Heart left ventricle (tissue), 16 donors: ENCODE data around the gene ATP6V0C. TPM values are rescaled to one million over a fixed set of nuclear protein-coding genes. Genes with fewer than 3 reads are reported as not detected.
"Not testable (repeated sequence)": the region's sequence is repeated elsewhere in the genome, so short reads cannot be mapped to it uniquely, and the experiment has no call there.

Experiments
- ATAC-seq, 4 donors: fragments of 200-7000 bp; cut with Tn5 transposase; one replicate each; pipeline ENCODE4 v1.9.1; 2020 to 2022; ENCODE audit warnings: moderate library complexity in 4 of 4, mild to moderate bottlenecking in 3 of 4, moderate number of reproducible peaks in 1 of 4
- DNase-seq, 5 donors: peaks; one replicate each; pipeline ENCODE4 v3.0.0-alpha.2; 2020
- H3K27ac ChIP-seq, 12 donors: fragments of 200-600 bp; sonication (generic) in 4 of 12; one replicate each; pipeline versions ENCODE4 v1.5.0 to v1.8.0; 2016 to 2022; ENCODE audit warnings: mild to moderate bottlenecking in 2 of 12
- H3K27me3 ChIP-seq, 9 donors: fragments of 200-600 bp; sonication (generic) in 2 of 9; one replicate each; pipeline versions ENCODE4 v1.5.1 to v1.8.0; 2016 to 2022; ENCODE audit warnings: mild to moderate bottlenecking in 3 of 9
- H3K36me3 ChIP-seq, 9 donors: fragments of 200-600 bp; sonication (generic) in 2 of 9; one replicate each; pipeline versions ENCODE4 v1.5.0 to v1.8.0; 2018 to 2022; ENCODE audit warnings: mild to moderate bottlenecking in 2 of 9
- H3K4me1 ChIP-seq, 12 donors: fragments of 200-600 bp; sonication (generic) in 4 of 12; one replicate each; pipeline versions ENCODE4 v1.5.0 to v1.8.0; 2016 to 2022; ENCODE audit warnings: mild to moderate bottlenecking in 3 of 12
- H3K4me3 ChIP-seq, 12 donors: fragments of 200-600 bp; sonication (generic) in 4 of 12; one replicate each; pipeline versions ENCODE4 v1.5.0 to v1.8.0; 2017 to 2022; ENCODE audit warnings: mild to moderate bottlenecking in 9 of 12, moderate library complexity in 4 of 12
- H3K9me3 ChIP-seq, 12 donors: fragments of 200-600 bp; sonication (generic) in 4 of 12; one replicate each; pipeline versions ENCODE4 v1.5.0 to v1.8.0; 2016 to 2022; ENCODE audit warnings: mild to moderate bottlenecking in 1 of 12
- CTCF ChIP-seq, 12 donors: fragments of 200-600 bp; sonication (generic) in 4 of 12; IDR thresholded peaks; one replicate each; pipeline versions ENCODE4 v1.5.0 to v1.8.0; 2018 to 2022; ENCODE audit warnings: antibody characterized with exemption in 12 of 12, mild to moderate bottlenecking in 5 of 12
- POLR2A ChIP-seq, 2 donors: fragments of 450-650 bp; IDR thresholded peaks; one replicate each; pipeline ENCODE4 v1.6.1; 2017; ENCODE audit warnings: antibody characterized with exemption in 2 of 2, mild to moderate bottlenecking in 2 of 2, moderate library complexity in 2 of 2
- WGBS, 4 donors: extraction: QIAGEN DNeasy Blood & Tissue Kit in 2 of 4; methylation state at CpG; one replicate each; pipeline versions ENCODE4 v1.1.5 to v1.1.7; 2013 to 2018; 5-methylcytosine and 5-hydroxymethylcytosine counted together
- intact Hi-C, 10 donors: fragments of 100-400 bp; cut with DNase I; formaldehyde crosslinking; loops; one replicate each; pipeline versions ENCODE4 v1.11.1 to v1.14.2; 2022
- polyA plus RNA-seq, 2 donors: library from polyadenylated mRNA; stranded (reverse); fragments of 200-250 nt; gene quantifications; one replicate each; pipeline ENCODE4 v1.2.3, GENCODE V29; 2013
- total RNA-seq, 9 donors: library from RNA; depleted of rRNA in 2 of 9; stranded (reverse); fragments of >200 nt in 2 of 9; fragmentation: NEBNext Ultra II Directional in 3 of 9; extraction: Animal tissue kit (Norgen Biotek cat#: 25700) in 3 of 9; gene quantifications; one replicate each; pipeline versions ENCODE4 v1.1.0 to v1.2.4, GENCODE V29; 2016 to 2023
- donor health status: ischemic (EF 13 %, LVEDD 7.1; RV severe dilation, severe dysfunction).
- donor health status: healthy with polysubstance abuse.
- donor health status: DM: no; HTN: yes; CAD: no.
- donor health status: DM: no; HTN: no; CAD: no.
- donor health status: ischemic (EF 25% LVEDD 6.9; RV normal size, moderate dysfunction).
- donor health status: ischemic (EF 25% LVEDD 5.7; RV mildly dilated, moderate dysfunction).
- donor health status: healthy.
- donor health status: DM: yes; HTN: yes; CAD: no.
- donor health status: ischemic (EF 35%, LVEDD 5.7; RV mildly dilated, moderate dysfunction).
- donor health status: nonischemic (EF 11% LVEDD 7.7; RV severe dilation, severe dysfunction).
- donor health status: DM: yes; HTN: yes; CAD: no.
- donor health status: PGD.
- donor health status: ischemic (EF 29% LVEDD 5.4; RV normal size, mild dysfunction).
- donor health status: nonischemic (EF 23%, LVEDD 6.1; RV moderate dilation, normal function).

Gene ATP6V0C
- total and polyA plus RNA-seq, 11 donors, result 61.6 to 232 (median 132) TPM

GRCh38 chr16:2531696-2532493 is 18.1 kb downstream of the ATP6V0C start:
- peak; percentile 91 to 97 (median 94) for ATAC-seq

GRCh38 chr16:2532494-2533141 is 18.9 kb downstream of the ATP6V0C start:
- ATAC-seq (peak in 3 of 4 donors; percentile 4 to 24 (median 18)), DNase-seq (peak; percentile 55 to 77 (median 65))
- Histone ChIP-seq H3K27ac (peak overlapping the region; percentile 43 to 97 (median 82)), H3K4me3 (peak overlapping the region; percentile 39 to 72 (median 62)), H3K9me3 (no peaks in the 10 kb centered on the region), H3K27me3 (no peaks in the 10 kb centered on the region), H3K4me1 (peaks cover 0 to 43% (median 14%) of the 10 kb centered on the region in 12 donors), H3K36me3 (peaks cover 0 to 28% (median 20%) of the 10 kb centered on the region in 9 donors)
- intact Hi-C loops, result no loop called here
- TF ChIP-seq CTCF (IDR thresholded peaks at IDR 0.05) (no peak), POLR2A (IDR thresholded peaks at IDR 0.05) (peak in 1 of 2 donors; percentile 19)
- 2 to 3% (median 2%) methylated on average over 36 to 37 of the region's 37 CpGs for WGBS, 4 donors

More at GRCh38 chr16:2531696-2532493, 18.1 kb downstream of the ATP6V0C start:
- Histone ChIP-seq H3K4me1 (peaks cover 0 to 40% (median 11%) of the 10 kb centered on the region in 12 donors), H3K36me3 (peaks cover 0 to 34% (median 20%) of the 10 kb centered on the region in 9 donors), H3K9me3 (no peaks in the 10 kb centered on the region), H3K27me3 (no peaks in the 10 kb centered on the region), H3K27ac (peak overlapping the region; percentile 43 to 97 (median 82)), H3K4me3 (peak overlapping the region; percentile 39 to 72 (median 62))
- peak; percentile 98 to 100 (median 99) for DNase-seq
- intact Hi-C loops, result no loop called here
- WGBS, 4 donors, result 0 to 1% (median 0%) methylated on average over 23 to 84 of the region's 84 CpGs
- peak; percentile 29 to 80 for TF ChIP-seq POLR2A (IDR thresholded peaks at IDR 0.05)
- no peak for TF ChIP-seq CTCF (IDR thresholded peaks at IDR 0.05)

GRCh38 chr16:2533142-2533755 is 19.5 kb downstream of the ATP6V0C start:
- H3K36me3 ChIP-seq, result peaks cover 0 to 22% (median 14%) of the 10 kb centered on the region in 9 donors
- H3K9me3 ChIP-seq, ATAC-seq, intact Hi-C loops, H3K27me3 ChIP-seq: not testable (repeated sequence)
- peak overlapping the region; percentile 43 to 97 (median 82) for H3K27ac ChIP-seq
- peak overlapping the region in 11 of 12 donors; percentile 39 to 72 (median 65) for H3K4me3 ChIP-seq
- WGBS, 4 donors, result 33 to 53% (median 46%) methylated on average over 16 of the region's 16 CpGs
- H3K4me1 ChIP-seq, result peaks cover 0 to 43% (median 14%) of the 10 kb centered on the region in 12 donors
- peak in 2 of 5 donors; percentile 34 to 60 for DNase-seq

GRCh38 chr16:2533912-2534311 is 20.2 kb downstream of the ATP6V0C start:
- intact Hi-C loops, result no loop called here
- Histone ChIP-seq H3K36me3 (peaks cover 0 to 15% (median 8%) of the 10 kb centered on the region in 9 donors), H3K9me3 (no peaks in the 10 kb centered on the region), H3K27me3 (no peaks in the 10 kb centered on the region), H3K4me1 (peaks cover 0 to 48% (median 18%) of the 10 kb centered on the region in 12 donors), H3K27ac (peak overlapping the region in 1 of 12 donors; percentile 97), H3K4me3 (no peak overlapping the region)
- TF ChIP-seq POLR2A (IDR thresholded peaks at IDR 0.05), result no peak
- no peak for TF ChIP-seq CTCF (IDR thresholded peaks at IDR 0.05)
- ATAC-seq, result no peak
- 81 to 90% (median 89%) methylated on average over 11 of the region's 11 CpGs for WGBS, 4 donors
- DNase-seq, result no peak

GRCh38 chr16:2534335-2534734 is 20.6 kb downstream of the ATP6V0C start:
- Histone ChIP-seq H3K4me1 (peaks cover 0 to 52% (median 22%) of the 10 kb centered on the region in 12 donors), H3K36me3 (peaks cover 0 to 11% (median 4%) of the 10 kb centered on the region in 9 donors)
- ATAC-seq, intact Hi-C loops, H3K27me3 ChIP-seq, H3K27ac ChIP-seq, H3K4me3 ChIP-seq, DNase-seq, H3K9me3 ChIP-seq: not testable (repeated sequence)
- WGBS, 4 donors, result 85 to 88% (median 85%) methylated on average over 5 of the region's 5 CpGs
